Mesothelial cell of epicardium (in vitro differentiated cells): Measurements from ENCODE around the gene GTF2A1L. TPM values are rescaled to one million over a fixed set of nuclear protein-coding genes. Genes with fewer than 3 reads are reported as not detected.

ENCODE experiments used
- DNase-seq, 2 experiments: peaks; one replicate each; pipeline ENCODE4 v3.0.0; 2021; ENCODE audit warnings: low spot score in 2 of 2; ENCODE audit not compliant: unreplicated experiment in 2 of 2
- H3K27ac Mint-ChIP-seq: 2 replicates; pipeline ENCODE4 v1.8.0; 2021; ENCODE audit warnings: mixed read lengths
- H3K27me3 Mint-ChIP-seq: 2 replicates; pipeline ENCODE4 v1.8.0; 2021; ENCODE audit warnings: low read depth, mixed read lengths
- H3K36me3 Mint-ChIP-seq: 2 replicates; pipeline ENCODE4 v1.8.0; 2021; ENCODE audit warnings: mixed read lengths
- H3K4me1 Mint-ChIP-seq: 2 replicates; pipeline ENCODE4 v1.8.0; 2021; ENCODE audit warnings: mixed read lengths
- H3K4me3 Mint-ChIP-seq: 2 replicates; pipeline ENCODE4 v1.8.0; 2021; ENCODE audit warnings: mild to moderate bottlenecking, moderate library complexity, mixed read lengths
- H3K9me3 Mint-ChIP-seq: 2 replicates; pipeline ENCODE4 v1.8.0; 2021; ENCODE audit warnings: mixed read lengths
- CTCF ChIP-seq: fragments of 200-600 bp; sonication (generic); IDR thresholded peaks from one replicate; pipeline ENCODE4 v1.5.0; 2021; ENCODE audit warnings: antibody characterized with exemption; ENCODE audit not compliant: unreplicated experiment
- total RNA-seq: library from RNA; stranded (reverse); gene quantifications from 3 replicates; pipeline ENCODE4 v1.2.1, GENCODE V29; 2021

GTF2A1L gene
- total RNA-seq, 1 donor from 2014 or later: 0.69 TPM

GRCh38 chr2:48673581-48673980 is 55.9 kb downstream of the GTF2A1L start:
- DNase-seq: no peak
- H3K4me1 Mint-ChIP-seq: peaks cover 6% of the 10 kb centered on the region
- H3K4me3 Mint-ChIP-seq: no peak overlapping the region
- peaks cover 11% of the 10 kb centered on the region for H3K36me3 Mint-ChIP-seq
- peaks cover 10% of the 10 kb centered on the region for H3K9me3 Mint-ChIP-seq
- no peaks in the 10 kb centered on the region for H3K27me3 Mint-ChIP-seq
- TF ChIP-seq CTCF: no peak
- H3K27ac Mint-ChIP-seq: no peak overlapping the region

GRCh38 chr2:48674933-48675332 is 57.3 kb downstream of the GTF2A1L start:
- DNase-seq: no peak
- Mint-ChIP-seq H3K4me1 (peaks cover 6% of the 10 kb centered on the region), H3K9me3 (peaks cover 10% of the 10 kb centered on the region), H3K36me3 (peaks cover 11% of the 10 kb centered on the region), H3K27ac (peak overlapping the region; percentile 21), H3K4me3 (no peak overlapping the region), H3K27me3 (no peaks in the 10 kb centered on the region)
- no peak for TF ChIP-seq CTCF

GRCh38 chr2:48677450-48677849 is 59.8 kb downstream of the GTF2A1L start:
- no peak for DNase-seq
- Mint-ChIP-seq H3K4me3 (no peak overlapping the region), H3K4me1 (peaks cover 6% of the 10 kb centered on the region), H3K27ac (no peak overlapping the region), H3K27me3 (no peaks in the 10 kb centered on the region), H3K36me3 (peaks cover 6% of the 10 kb centered on the region), H3K9me3 (peaks cover under 1% of the 10 kb centered on the region)
- no peak for TF ChIP-seq CTCF

- Mint-ChIP-seq H3K9me3 (no peaks in the 10 kb centered on the region), H3K36me3 (no peaks in the 10 kb centered on the region), H3K4me1 (no peaks in the 10 kb centered on the region), H3K27me3 (no peaks in the 10 kb centered on the region), H3K27ac (no peak overlapping the region), H3K4me3 (no peak overlapping the region)
- no peak for DNase-seq
- TF ChIP-seq CTCF: no peak
These were observed 67.5 kb downstream of the GTF2A1L start for GRCh38 chr2:48685126-48685525.

GRCh38 chr2:48691935-48692691 is 74.5 kb downstream of the GTF2A1L start:
- TF ChIP-seq CTCF: no peak
- no peak overlapping the region for H3K27ac Mint-ChIP-seq
- no peak for DNase-seq
- H3K4me1 Mint-ChIP-seq: peaks cover 17% of the 10 kb centered on the region
- H3K36me3 Mint-ChIP-seq: no peaks in the 10 kb centered on the region
- no peaks in the 10 kb centered on the region for H3K9me3 Mint-ChIP-seq
- no peaks in the 10 kb centered on the region for H3K27me3 Mint-ChIP-seq
- no peak overlapping the region for H3K4me3 Mint-ChIP-seq
